ENCODE measurements around the gene XPC. TPM values are rescaled to one million over a fixed set of nuclear protein-coding genes. Genes with fewer than 3 reads are reported as not detected.
"Not testable (repeated sequence)": the region's sequence is repeated elsewhere in the genome, so short reads cannot be mapped to it uniquely, and the experiment has no call there.

Gene XPC
- polyA plus RNA-seq (2012; ENCODE audit: missing spikeins) = 29.7 TPM

DNA sequence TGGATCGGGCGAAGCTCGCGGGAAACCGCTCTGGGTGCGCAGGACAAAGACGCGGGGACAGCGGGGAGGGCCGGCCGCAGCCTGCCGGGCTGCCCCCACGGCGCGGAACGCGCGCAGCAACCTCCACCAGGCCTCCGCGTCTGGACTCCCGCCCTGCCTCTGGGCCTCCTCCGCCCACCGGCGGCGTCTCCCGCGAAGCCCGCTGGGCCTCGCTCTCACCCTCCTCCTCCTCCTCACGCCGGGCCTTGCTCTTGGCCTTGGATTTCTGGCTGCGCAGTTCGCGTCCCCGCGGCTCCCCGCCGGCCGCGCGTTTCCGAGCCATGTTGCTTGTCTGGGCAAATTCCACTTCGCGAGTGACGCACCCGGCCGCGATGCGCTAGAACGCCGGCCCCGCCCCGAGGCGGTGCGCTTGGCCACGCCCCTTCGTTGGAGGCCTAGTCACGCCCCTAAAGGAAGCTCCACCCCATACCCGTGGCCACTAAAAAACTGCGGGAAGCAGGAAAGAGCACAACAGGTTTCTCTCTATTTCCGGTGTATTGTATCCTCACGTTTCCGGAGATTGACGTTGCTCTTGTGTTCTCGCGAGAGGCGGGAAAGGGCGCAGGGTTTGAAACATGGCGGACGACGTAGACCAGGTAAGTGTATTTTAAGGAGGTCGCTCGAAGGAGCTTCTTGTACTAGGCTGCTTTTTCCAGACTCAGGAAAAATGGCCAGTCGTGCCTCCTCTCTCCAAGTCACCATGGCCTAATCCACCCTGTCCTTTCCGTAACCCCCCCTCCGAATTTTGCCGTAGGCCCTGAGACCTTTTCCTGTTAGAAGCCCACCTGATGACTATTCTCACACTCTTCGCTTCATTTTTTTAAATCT is at the start of gene XPC, which contains the start of gene LSM3:
Gene XPC, minus strand, starts transcription at position 355 of the 867 bp plus-strand sequence. Its CDS starts 33 bp downstream, at position 322.
Gene LSM3, plus strand, starts transcription at position 571 of the 867 bp plus-strand sequence. Its CDS starts 44 bp downstream, at position 615.
- peak; percentile 99 for FAIRE-seq
- DNase-seq (ENCODE audit: insufficient read length) = peak; percentile 75
- TF ChIP-seq POLR2A (IDR thresholded peaks at IDR 0.05; ENCODE audit: low read depth, low read length) (peak; percentile 96), TAF1 (IDR thresholded peaks at IDR 0.05; ENCODE audit: borderline replicate concordance, low read depth, low read length) (peak; percentile 68), POLR2AphosphoS5 (IDR thresholded peaks at IDR 0.05; ENCODE audit: low read depth, low read length) (peak; percentile 93)

DNA sequence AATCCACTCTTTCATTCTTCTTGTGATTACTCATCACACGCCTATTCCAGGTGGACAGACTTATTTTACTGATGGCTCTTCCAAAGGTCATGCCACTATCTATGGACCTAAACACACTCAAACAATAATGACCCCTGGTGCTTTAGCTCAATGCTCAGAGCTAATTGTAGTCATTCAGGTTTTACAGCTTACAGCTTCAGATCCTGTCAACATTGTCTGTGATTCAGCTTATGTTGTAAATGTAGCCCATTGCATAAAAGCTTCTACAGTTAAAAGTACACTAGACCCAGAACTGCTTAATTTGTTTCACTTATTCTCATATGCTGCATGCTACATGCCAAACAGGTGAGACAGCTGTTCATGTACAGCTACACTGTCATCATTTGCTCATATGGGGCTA is 49.5 kb upstream of the XPC start:
- TF ChIP-seq POLR2AphosphoS5 (IDR thresholded peaks at IDR 0.05; ENCODE audit: low read depth, low read length) = no peak
- TF ChIP-seq POLR2A (IDR thresholded peaks at IDR 0.05; ENCODE audit: low read depth, low read length) = no peak
- no peak for TF ChIP-seq TAF1 (IDR thresholded peaks at IDR 0.05; ENCODE audit: borderline replicate concordance, low read depth, low read length)
- FAIRE-seq = no peak
- DNase-seq (ENCODE audit: insufficient read length) = no peak

DNA sequence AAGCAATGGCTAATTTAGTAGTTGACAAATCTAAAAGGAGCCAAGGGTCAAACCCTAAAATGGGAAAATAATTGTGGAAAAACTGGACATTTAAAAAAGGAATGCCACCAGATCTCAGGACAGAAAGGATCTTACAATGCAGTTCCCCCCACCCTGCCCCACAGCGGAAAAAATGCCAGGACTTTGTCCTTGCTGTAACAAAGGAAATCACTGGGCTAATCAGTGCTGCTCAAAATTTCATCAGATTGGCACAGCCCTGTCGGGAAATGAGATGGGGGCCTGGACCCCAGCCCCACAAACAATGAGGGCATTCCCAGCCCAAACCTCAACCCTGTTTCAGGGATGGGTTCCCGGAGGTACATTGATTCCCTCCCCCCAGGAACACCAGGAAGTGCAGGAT is 48.0 kb upstream of the XPC start:
- not testable (repeated sequence) for DNase-seq (ENCODE audit: insufficient read length); FAIRE-seq

DNA sequence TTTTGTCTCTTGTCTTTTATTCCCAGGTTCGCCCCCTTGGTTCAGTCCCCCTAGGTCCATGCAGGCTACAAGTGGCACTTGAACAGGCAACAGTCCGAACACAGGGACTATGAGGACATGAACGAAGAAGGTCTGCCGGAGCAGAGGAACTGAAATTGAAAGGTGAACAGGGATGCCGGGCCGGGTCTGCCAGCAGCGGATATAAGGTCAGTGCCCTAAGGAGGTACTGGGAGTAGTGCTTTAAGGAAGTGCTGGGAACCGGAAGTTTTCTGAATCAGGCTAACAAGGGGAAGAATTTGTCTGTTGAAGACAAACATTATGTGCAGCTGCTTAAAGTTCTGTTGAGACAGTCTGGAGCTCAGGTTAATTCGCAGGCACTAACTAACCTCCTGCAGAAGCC is 47.0 kb upstream of the XPC start:
- no peak for TF ChIP-seq POLR2AphosphoS5 (IDR thresholded peaks at IDR 0.05; ENCODE audit: low read depth, low read length)
- no peak for TF ChIP-seq POLR2A (IDR thresholded peaks at IDR 0.05; ENCODE audit: low read depth, low read length)
- TF ChIP-seq TAF1 (IDR thresholded peaks at IDR 0.05; ENCODE audit: borderline replicate concordance, low read depth, low read length) = no peak
- FAIRE-seq (peak; percentile 24), DNase-seq (ENCODE audit: insufficient read length) (no peak)

DNA sequence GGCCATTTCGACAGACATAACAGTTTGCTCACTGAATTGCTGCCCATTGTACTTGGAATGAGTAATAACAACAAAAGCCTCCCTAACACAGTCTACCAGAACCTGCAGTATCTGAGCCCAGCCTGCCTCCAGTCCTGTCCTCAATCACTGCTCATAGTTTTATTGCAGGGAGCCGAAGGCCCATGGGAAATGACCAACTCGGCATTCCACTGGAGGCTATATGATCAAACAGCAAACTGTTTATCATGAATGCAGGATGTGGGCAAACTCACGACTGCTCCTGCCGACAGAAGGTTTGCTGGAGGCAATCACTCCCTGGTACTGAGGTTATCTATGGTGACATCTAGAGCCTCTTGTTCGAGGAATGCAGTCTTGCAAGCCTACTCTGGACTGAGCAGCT is 46.5 kb upstream of the XPC start:
- TF ChIP-seq TAF1 (IDR thresholded peaks at IDR 0.05; ENCODE audit: borderline replicate concordance, low read depth, low read length) (no peak), POLR2A (IDR thresholded peaks at IDR 0.05; ENCODE audit: low read depth, low read length) (no peak), POLR2AphosphoS5 (IDR thresholded peaks at IDR 0.05; ENCODE audit: low read depth, low read length) (no peak)
- no peak for FAIRE-seq
- no peak for DNase-seq (ENCODE audit: insufficient read length)

DNA sequence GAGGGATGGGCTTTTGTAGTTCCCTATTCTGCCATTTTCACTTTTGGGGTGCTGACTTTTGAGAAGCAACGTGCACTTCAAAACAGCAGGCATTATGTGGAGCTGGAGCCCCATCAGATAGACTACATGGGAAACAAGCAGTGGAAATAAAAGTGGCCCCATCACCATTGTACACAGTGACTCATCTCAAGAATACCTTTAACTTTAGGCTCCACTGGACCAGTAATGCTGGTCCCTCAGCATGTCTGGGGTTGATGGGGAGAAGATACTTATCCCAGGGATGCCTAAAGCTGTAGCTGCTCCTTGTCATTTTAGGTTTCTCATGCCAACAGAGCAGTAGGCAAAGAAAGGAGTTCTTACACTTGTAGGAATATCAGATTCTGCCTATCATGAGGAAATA is 45.2 kb upstream of the XPC start:
- TF ChIP-seq POLR2A (IDR thresholded peaks at IDR 0.05; ENCODE audit: low read depth, low read length) = no peak
- no peak for TF ChIP-seq POLR2AphosphoS5 (IDR thresholded peaks at IDR 0.05; ENCODE audit: low read depth, low read length)
- no peak for TF ChIP-seq TAF1 (IDR thresholded peaks at IDR 0.05; ENCODE audit: borderline replicate concordance, low read depth, low read length)
- FAIRE-seq (no peak), DNase-seq (ENCODE audit: insufficient read length) (no peak)

DNA sequence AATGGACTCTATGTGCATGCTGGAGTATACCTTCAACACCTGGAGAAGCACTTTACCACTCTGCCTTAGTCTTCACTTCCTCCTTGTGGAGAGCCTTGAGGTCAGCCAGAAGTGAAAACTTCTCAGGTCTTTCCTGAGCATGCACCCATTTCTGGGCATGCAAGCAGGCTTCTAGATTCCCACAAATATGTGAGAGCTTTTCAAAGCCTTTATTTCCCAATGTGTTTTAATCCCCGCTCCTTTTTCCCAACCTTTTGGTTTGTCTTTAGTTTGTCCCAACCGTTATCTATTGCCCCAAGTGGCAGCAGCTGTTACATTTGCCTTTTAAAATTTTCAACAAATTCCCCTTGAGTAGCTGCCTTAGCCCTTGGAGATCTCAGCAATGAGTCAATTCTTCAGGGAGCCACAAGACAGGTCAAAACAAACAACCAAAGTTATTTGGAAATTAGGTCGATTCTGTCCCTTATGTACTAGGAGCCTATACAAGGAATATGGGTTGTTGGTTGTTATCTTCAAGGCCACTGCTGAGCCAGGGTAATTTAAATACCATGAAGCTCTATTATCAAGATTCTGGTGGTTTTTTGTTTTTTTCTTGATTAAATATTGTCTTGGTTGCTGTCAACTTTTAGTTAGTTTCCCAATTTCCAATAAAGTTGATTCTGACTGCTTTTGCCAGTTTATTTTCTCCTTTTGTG is 44.6 kb upstream of the XPC start:
- DNase-seq (ENCODE audit: insufficient read length) (no peak), FAIRE-seq (no peak)
- TF ChIP-seq POLR2AphosphoS5 (IDR thresholded peaks at IDR 0.05; ENCODE audit: low read depth, low read length) (no peak), TAF1 (IDR thresholded peaks at IDR 0.05; ENCODE audit: borderline replicate concordance, low read depth, low read length) (no peak), POLR2A (IDR thresholded peaks at IDR 0.05; ENCODE audit: low read depth, low read length) (no peak)

DNA sequence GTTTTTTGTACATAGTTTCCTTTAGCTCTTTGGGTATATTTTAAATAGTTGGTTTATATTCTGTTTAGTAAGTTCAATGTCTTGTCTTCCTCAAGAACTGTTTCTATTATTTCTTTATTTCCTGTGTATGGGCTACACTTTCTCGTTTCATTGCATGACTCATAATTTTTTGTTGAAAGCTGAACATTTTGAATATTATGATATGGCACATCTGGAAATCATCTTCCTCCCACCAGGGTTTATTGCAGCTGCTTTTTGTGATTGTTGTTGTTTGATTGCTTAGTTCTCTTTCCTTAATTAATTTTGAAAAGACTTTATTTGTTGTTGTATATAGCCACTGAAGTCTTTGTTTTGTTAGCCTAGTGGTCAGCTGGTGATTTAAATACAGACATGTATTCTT is 44.1 kb upstream of the XPC start:
- DNase-seq (ENCODE audit: insufficient read length) (no peak), FAIRE-seq (no peak)
- no peak for TF ChIP-seq POLR2A (IDR thresholded peaks at IDR 0.05; ENCODE audit: low read depth, low read length)
- TF ChIP-seq POLR2AphosphoS5 (IDR thresholded peaks at IDR 0.05; ENCODE audit: low read depth, low read length) = no peak
- no peak for TF ChIP-seq TAF1 (IDR thresholded peaks at IDR 0.05; ENCODE audit: borderline replicate concordance, low read depth, low read length)

DNA sequence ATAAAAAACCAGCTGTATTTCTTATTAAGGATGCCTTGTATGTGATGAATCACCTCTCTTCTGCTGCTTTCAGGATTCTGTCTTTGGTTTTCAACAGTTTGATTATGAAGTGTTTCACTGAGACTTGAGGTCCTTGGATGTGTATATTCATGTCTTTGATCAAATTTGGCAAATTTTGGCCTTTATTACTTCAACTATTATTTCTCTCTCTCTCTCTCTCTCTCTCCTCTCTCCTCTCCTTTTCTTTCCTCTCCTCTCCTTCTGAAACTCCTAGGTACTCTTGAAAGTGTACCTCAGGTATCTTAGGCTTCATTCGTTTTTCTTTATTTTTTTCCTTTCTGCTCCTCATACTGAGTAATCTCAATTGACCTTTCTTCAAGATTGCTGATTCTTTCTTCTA is 43.5 kb upstream of the XPC start:
- FAIRE-seq = no peak
- no peak for DNase-seq (ENCODE audit: insufficient read length)
- TF ChIP-seq TAF1 (IDR thresholded peaks at IDR 0.05; ENCODE audit: borderline replicate concordance, low read depth, low read length) (no peak), POLR2A (IDR thresholded peaks at IDR 0.05; ENCODE audit: low read depth, low read length) (no peak), POLR2AphosphoS5 (IDR thresholded peaks at IDR 0.05; ENCODE audit: low read depth, low read length) (no peak)

DNA sequence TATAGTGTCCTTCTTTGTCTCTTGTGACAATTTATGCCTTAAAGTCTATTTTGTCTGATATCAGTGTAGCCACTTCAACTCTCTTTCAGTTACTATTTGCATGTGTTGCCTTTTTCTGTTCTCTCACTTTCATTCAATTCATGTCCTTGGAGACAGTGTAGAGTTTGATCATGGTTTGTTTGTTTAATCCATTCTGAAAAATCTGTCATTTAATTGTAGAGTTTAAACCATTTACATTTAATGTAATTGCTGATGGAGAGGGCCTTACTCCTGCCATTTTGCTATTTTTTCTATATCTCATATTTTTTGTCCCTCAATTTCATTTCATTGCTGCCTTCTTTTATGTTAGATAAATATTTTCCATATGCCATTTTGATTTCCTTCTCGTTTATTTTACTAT is 42.5 kb upstream of the XPC start:
- no peak for TF ChIP-seq POLR2AphosphoS5 (IDR thresholded peaks at IDR 0.05; ENCODE audit: low read depth, low read length)
- no peak for TF ChIP-seq POLR2A (IDR thresholded peaks at IDR 0.05; ENCODE audit: low read depth, low read length)
- TF ChIP-seq TAF1 (IDR thresholded peaks at IDR 0.05; ENCODE audit: borderline replicate concordance, low read depth, low read length) = no peak
- FAIRE-seq (no peak), DNase-seq (ENCODE audit: insufficient read length) (no peak)

DNA sequence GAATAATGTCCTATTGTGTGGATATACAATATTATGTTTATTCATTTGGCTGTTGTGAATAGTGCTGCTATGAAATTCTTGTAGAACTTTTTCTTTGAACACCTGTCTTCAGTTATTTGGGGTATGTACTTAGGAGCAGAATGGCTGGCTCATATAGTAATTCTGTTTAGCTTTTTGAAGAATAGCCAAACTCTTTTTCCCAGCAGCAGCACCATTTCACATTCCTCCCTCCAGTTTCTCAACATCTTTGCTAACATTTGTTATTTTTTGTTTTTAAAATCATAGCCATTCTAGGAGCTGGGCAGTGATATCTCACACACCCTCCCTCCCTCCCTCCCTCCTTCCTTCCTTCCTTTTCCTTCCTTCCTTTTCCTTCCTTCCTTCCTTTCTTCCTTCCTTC is 40.0 kb upstream of the XPC start:
- TF ChIP-seq POLR2AphosphoS5 (IDR thresholded peaks at IDR 0.05; ENCODE audit: low read depth, low read length) = no peak
- no peak for FAIRE-seq

More for the DNA sequence above, 40.0 kb upstream of the XPC start:
- no peak for DNase-seq (ENCODE audit: insufficient read length)

Data from GM12892 (cell line).